BLaER1 treated with 17β-estradiol and CSF1 and Interleukin-3, amounts not matched to agents 10 nM and 100 nM (cell line): ENCODE results near the gene CACNG4.

ENCODE experiments used
- H3K27ac ChIP-seq, 11 experiments: shearing (Covaris generic); formaldehyde crosslinking; 2 replicates each; pipeline ENCODE4 v1.8.1; 2022
- H3K27me3 ChIP-seq, 11 experiments: shearing (Covaris generic); formaldehyde crosslinking; 2 replicates each; pipeline ENCODE4 v1.8.1; 2022
- H3K36me3 ChIP-seq, 11 experiments: shearing (Covaris generic); formaldehyde crosslinking; 2 replicates each; pipeline ENCODE4 v1.8.1; 2022
- H3K4me1 ChIP-seq, 10 experiments: shearing (Covaris generic); formaldehyde crosslinking; 2 replicates each; pipeline ENCODE4 v1.8.1; 2022
- H3K4me2 ChIP-seq, 11 experiments: shearing (Covaris generic); formaldehyde crosslinking; 2 replicates each; pipeline ENCODE4 v1.8.1; 2022
- H3K4me3 ChIP-seq, 10 experiments: shearing (Covaris generic); formaldehyde crosslinking; 2 replicates each; pipeline ENCODE4 v1.8.1; 2022
- H3K9ac ChIP-seq, 11 experiments: shearing (Covaris generic); formaldehyde crosslinking; 2 replicates each; pipeline ENCODE4 v1.8.1; 2022
- H3K9me3 ChIP-seq, 11 experiments: shearing (Covaris generic); formaldehyde crosslinking; replicated peaks in 1 of 11; 2 replicates each; pipeline ENCODE4 v1.8.1; 2022
- H4K20me1 ChIP-seq, 11 experiments: shearing (Covaris generic); formaldehyde crosslinking; 2 replicates each; pipeline ENCODE4 v1.8.1; 2022
- Cebpa-rat ChIP-seq, 11 experiments: shearing (Covaris generic); IDR thresholded peaks; 2 replicates each; pipeline ENCODE4 v1.8.1; 2022

The CACNG4 gene

DNA sequence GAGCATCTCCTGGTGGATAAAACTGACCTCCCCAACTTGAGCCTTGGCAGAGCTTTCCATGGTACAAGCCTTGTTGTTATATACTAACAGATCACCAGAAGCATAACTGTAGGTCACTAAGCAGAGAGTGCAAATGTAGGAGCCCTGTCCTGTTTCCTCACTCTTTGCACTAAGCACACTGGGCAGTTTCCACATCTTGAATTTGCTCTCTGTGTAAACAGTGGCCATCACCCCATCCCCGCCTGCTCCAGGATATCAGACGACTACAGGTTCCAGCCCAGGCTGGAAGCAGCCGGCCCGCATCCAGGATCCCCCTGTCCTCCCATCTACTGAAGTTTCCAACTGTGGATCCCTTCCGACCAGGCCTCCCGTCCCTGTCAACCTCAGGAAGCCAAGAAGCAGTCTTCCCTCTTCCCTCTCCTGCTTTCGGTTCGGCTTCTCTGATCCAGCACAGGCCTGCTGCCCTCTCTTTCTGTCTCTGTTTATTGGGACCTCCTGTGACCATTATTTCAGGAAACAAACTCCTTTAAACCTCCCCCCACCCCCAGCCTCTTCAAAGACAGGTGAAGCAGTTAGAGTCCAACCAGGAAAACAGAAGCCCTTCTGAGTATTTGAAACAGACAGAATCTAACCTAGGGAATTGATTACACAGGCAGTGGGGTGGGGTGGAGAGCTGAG lies 22.6 kb upstream of the CACNG4 start:
- no peaks in the 10 kb centered on the region for H3K36me3 ChIP-seq
- H4K20me1 ChIP-seq: peaks cover 0 to 9% (median 0%) of the 10 kb centered on the region in 11 experiments; a peak in 1 of 22 replicates
- no peak for TF ChIP-seq Cebpa-rat (IDR thresholded peaks at IDR 0.05)
- peaks cover 35 to 55% (median 44%) of the 10 kb centered on the region in 10 experiments for H3K4me1 ChIP-seq
- no peak overlapping the region for H3K4me3 ChIP-seq
- H3K4me2 ChIP-seq: peak overlapping the region in 6 of 11 experiments; percentile 3 to 57 (median 46); a peak in 13 of 22 replicates
- peaks cover 22 to 38% (median 27%) of the 10 kb centered on the region in 11 experiments for H3K9me3 ChIP-seq
- peaks cover 0 to 20% (median 0%) of the 10 kb centered on the region in 11 experiments; a peak in 4 of 22 replicates for H3K27me3 ChIP-seq
- H3K9ac ChIP-seq: peak overlapping the region in 1 of 11 experiments; percentile 18; a peak in 1 of 22 replicates
- peak overlapping the region in 2 of 11 experiments; percentile 4 to 38; a peak in 2 of 22 replicates for H3K27ac ChIP-seq

DNA sequence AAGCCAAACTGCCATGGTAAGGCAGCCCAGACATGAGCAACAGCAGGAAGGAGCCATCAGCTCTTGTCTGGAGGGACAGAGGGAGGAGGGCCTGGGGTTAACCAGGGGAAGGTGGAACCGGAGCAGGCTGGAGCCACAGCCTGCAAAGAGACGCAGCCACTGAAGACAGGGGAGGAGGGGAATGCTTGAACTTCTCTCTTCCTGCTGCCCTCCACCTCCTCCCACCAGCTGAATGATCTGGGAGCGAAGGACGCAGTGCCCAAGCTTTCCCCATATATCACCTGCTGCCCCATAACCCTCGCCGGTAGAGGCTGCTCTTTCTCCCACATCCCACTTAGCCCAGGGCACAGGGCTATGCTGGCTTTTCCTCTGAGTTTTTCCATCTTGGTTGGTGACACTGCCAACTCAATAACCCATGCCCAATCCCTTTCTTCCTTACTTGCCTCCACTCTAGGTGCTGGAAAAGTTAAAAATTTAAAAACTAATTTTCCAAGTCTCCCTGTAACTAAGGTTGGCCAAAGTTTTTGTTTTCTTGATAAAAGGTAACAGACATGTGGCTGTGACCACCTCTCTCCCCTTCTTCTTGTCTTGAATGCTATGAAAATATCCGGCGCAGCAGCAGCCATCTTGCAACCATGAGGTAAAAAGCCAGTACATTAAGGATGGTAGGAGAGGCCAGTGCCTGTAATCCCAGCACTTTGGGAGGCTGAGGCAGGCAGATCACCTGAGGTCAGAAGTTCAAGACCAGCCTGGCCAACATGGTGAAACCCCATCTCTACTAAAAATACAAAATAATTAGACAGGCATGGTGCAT lies 21.8 kb upstream of the CACNG4 start:
- Histone ChIP-seq H3K27ac (peak overlapping the region in 2 of 11 experiments; percentile 4 to 38; a peak in 2 of 22 replicates), H3K27me3 (peaks cover 0 to 24% (median 0%) of the 10 kb centered on the region in 11 experiments; a peak in 5 of 22 replicates), H3K9me3 (peaks cover 14 to 30% (median 19%) of the 10 kb centered on the region in 11 experiments), H3K4me2 (peak overlapping the region in 6 of 11 experiments; percentile 3 to 96 (median 48); a peak in 13 of 22 replicates), H3K9ac (peak overlapping the region in 1 of 11 experiments; percentile 18; a peak in 1 of 22 replicates), H3K36me3 (no peaks in the 10 kb centered on the region), H3K4me3 (no peak overlapping the region), H3K4me1 (peaks cover 35 to 63% (median 52%) of the 10 kb centered on the region in 10 experiments), H4K20me1 (peaks cover 0 to 9% (median 0%) of the 10 kb centered on the region in 11 experiments; a peak in 1 of 22 replicates)
- TF ChIP-seq Cebpa-rat (IDR thresholded peaks at IDR 0.05): no peak

DNA sequence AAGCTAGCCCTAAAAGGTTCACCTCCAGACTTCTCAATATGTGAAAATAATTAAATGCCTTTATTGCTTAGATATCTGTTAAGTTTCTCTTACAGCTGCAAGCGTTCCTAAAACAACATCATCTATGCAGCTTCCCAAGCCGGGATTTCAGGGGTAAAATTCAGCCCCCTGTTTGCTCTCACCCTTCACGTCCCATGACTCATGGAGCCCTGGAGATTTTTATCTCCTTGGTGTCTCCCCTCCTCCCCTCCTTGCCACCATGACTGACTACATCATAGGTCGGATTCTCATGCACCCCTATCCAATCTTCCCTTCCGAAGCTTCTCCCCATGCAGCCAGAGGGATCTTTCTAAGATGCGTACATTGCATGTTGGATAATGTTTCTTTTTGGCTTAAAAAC lies 21.0 kb upstream of the CACNG4 start:
- H3K4me2 ChIP-seq: peak overlapping the region; percentile 74 to 96 (median 84); a peak in 18 of 22 replicates
- H3K27ac ChIP-seq: peak overlapping the region in 2 of 11 experiments; percentile 60 to 88; a peak in 2 of 22 replicates
- H4K20me1 ChIP-seq: peaks cover 0 to 9% (median 0%) of the 10 kb centered on the region in 11 experiments; a peak in 1 of 22 replicates
- no peak overlapping the region; a peak in 1 of 22 replicates for H3K9ac ChIP-seq
- H3K27me3 ChIP-seq: peaks cover 0 to 33% (median 0%) of the 10 kb centered on the region in 11 experiments; a peak in 5 of 22 replicates
- H3K36me3 ChIP-seq: no peaks in the 10 kb centered on the region
- no peak overlapping the region for H3K4me3 ChIP-seq
- peaks cover 6 to 22% (median 11%) of the 10 kb centered on the region in 11 experiments for H3K9me3 ChIP-seq
- TF ChIP-seq Cebpa-rat (IDR thresholded peaks at IDR 0.05): no peak
- peaks cover 39 to 71% (median 60%) of the 10 kb centered on the region in 10 experiments for H3K4me1 ChIP-seq

DNA sequence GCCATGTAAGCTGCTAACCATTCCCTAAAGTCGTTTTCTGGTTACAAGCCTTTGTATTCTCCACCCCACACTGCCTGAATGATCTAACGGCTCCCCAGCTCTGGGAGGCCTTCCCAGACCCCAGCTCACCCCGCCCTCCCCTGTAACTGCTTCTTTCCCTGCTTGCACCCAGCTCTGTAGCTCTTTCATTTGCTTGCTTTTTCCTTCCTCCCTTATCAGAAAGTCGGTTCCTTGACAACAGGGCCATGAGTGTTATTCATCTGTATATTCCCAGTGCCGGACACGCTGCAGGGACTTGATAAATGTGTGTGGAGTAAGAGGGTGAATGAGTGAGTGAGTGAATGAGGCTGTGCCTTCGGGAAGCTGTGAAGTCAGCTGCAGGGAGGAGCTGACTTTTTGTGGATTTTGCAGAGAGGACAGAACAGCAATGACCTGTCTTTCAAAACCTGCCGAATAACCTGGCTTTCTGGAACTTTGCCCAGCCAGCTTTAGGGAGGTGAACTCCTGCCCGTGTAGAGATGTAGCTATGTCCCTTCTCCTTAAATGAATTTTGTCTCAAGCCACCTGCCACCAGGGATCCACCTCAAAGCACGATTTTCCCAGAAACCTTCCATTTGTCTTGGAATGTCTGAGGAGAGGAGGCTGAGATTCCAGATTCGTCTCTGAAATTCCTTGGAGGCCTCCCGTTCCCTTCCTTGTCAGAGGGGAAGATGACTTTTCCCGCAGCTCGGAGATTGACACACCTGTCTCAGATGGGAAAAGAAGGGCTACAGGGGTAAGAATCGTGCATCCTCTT lies 20.0 kb upstream of the CACNG4 start:
- no peak for TF ChIP-seq Cebpa-rat (IDR thresholded peaks at IDR 0.05)
- Histone ChIP-seq H3K9me3 (peaks cover 0 to 12% (median under 1%) of the 10 kb centered on the region in 11 experiments; a peak in 6 of 22 replicates), H3K4me1 (peaks cover 47 to 82% (median 71%) of the 10 kb centered on the region in 10 experiments), H3K27ac (peak overlapping the region in 4 of 11 experiments; percentile 60 to 88 (median 69); a peak in 9 of 22 replicates), H3K9ac (peak overlapping the region in 4 of 11 experiments; percentile 42 to 76 (median 49); a peak in 8 of 22 replicates), H3K4me2 (peak overlapping the region; percentile 74 to 96 (median 84)), H3K4me3 (peak overlapping the region in 3 of 10 experiments; percentile 20 to 37 (median 33); a peak in 3 of 20 replicates), H3K36me3 (no peaks in the 10 kb centered on the region), H3K27me3 (peaks cover 0 to 40% (median 0%) of the 10 kb centered on the region in 11 experiments; a peak in 5 of 22 replicates), H4K20me1 (peaks cover 0 to 9% (median 0%) of the 10 kb centered on the region in 11 experiments; a peak in 1 of 22 replicates)

DNA sequence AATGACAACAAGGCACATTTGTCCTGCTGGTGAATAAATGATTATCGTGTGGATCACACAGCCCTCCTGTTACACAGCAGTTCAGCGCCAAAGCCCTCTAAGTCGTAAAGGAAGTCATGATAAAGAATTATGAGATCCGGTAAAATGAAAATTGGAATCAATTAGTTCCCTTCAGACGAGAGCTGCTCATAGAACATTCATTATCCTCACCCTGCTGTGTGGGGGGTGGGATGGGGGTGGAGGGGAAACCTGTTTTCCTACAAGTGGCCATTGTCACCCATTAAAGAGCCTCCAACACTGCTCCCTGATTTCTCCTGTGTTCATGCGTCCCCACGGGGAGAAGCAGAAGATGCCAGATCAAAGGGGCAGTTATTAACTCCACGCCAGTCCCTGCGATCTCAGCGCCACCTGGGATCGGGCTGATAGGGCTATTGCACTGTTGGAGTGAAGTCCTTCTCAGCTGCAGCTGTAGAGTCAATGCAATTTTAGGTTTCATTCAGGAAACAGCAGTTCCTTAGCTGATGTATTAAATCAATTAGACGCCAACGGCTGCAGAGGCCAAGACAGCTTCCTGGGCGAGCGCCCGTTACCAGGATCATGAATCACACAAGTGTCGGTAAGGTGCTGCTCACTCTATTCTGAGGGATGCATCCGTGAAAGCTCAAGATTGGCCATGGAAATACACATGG lies 19.2 kb upstream of the CACNG4 start:
- TF ChIP-seq Cebpa-rat (IDR thresholded peaks at IDR 0.05): peak in 1 of 11 experiments; percentile 62; a peak in 2 of 22 replicates
- Histone ChIP-seq H3K4me3 (peak overlapping the region in 8 of 10 experiments; percentile 1 to 41 (median 17); a peak in 7 of 20 replicates), H3K4me2 (peak overlapping the region; percentile 74 to 96 (median 84)), H3K9me3 (peaks cover 0 to 5% (median 0%) of the 10 kb centered on the region in 11 experiments; a peak in 1 of 22 replicates), H3K9ac (peak overlapping the region in 4 of 11 experiments; percentile 42 to 76 (median 49); a peak in 8 of 22 replicates), H3K36me3 (no peaks in the 10 kb centered on the region), H3K27me3 (peaks cover 0 to 40% (median 0%) of the 10 kb centered on the region in 11 experiments; a peak in 5 of 22 replicates), H3K4me1 (peaks cover 49 to 89% (median 75%) of the 10 kb centered on the region in 10 experiments), H3K27ac (peak overlapping the region in 5 of 11 experiments; percentile 39 to 88 (median 66); a peak in 11 of 22 replicates), H4K20me1 (peaks cover 0 to 9% (median 0%) of the 10 kb centered on the region in 11 experiments; a peak in 1 of 22 replicates)

DNA sequence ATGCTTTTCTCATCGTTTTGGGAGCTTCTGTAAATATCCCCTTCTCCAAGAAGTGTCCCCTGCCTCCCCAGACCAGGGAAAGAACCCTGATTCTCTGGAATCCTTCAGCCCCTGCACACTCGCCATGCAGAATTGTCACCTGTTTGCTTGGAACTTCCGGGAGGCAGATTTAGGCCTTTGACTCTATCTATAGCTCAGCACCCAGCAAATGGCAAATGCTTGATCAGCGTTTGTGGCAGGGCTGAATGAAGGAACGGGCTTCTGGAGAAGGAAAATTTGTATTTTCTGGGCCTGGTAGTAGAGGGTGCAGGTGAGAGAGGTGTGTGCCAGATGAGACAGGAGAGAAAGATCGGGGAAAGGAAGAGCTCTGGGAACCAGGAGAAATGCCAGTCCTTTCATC lies 18.3 kb upstream of the CACNG4 start:
- Histone ChIP-seq H3K9ac (peak overlapping the region in 4 of 11 experiments; percentile 42 to 76 (median 49); a peak in 7 of 22 replicates), H3K4me1 (peaks cover 49 to 97% (median 76%) of the 10 kb centered on the region in 10 experiments), H3K27me3 (peaks cover 0 to 40% (median 0%) of the 10 kb centered on the region in 11 experiments; a peak in 5 of 22 replicates), H3K4me3 (peak overlapping the region in 2 of 10 experiments; percentile 33 to 37; a peak in 2 of 20 replicates), H4K20me1 (peaks cover 0 to 9% (median 0%) of the 10 kb centered on the region in 11 experiments; a peak in 1 of 22 replicates), H3K27ac (peak overlapping the region in 6 of 11 experiments; percentile 25 to 88 (median 63); a peak in 10 of 22 replicates), H3K4me2 (peak overlapping the region; percentile 74 to 96 (median 84)), H3K9me3 (peaks cover 0 to 5% (median 0%) of the 10 kb centered on the region in 11 experiments; a peak in 1 of 22 replicates), H3K36me3 (no peaks in the 10 kb centered on the region)
- TF ChIP-seq Cebpa-rat (IDR thresholded peaks at IDR 0.05): no peak

DNA sequence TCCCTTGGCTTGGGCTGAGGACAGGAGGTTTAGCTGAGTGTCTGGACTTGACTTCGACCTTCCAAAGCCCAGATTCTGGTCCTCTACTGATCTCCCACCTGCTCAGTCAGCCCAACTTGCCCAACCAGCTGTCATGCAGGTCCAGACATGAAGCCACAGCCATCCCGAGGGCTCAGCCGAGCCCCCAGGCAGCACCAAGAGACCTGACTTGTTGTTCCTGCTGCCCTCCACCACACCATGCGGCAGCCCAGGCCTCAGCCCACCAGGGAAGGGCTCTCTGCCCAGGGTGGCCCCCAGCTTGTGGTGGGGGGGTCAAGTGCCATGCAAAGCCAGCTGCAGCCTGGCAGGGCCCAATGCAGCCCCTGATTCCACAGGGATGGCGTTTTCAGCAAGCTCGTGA lies 17.2 kb upstream of the CACNG4 start:
- Histone ChIP-seq H4K20me1 (peaks cover 0 to 9% (median 0%) of the 10 kb centered on the region in 11 experiments; a peak in 1 of 22 replicates), H3K27ac (peak overlapping the region in 4 of 11 experiments; percentile 60 to 88 (median 69); a peak in 7 of 22 replicates), H3K27me3 (peaks cover 0 to 40% (median 0%) of the 10 kb centered on the region in 11 experiments; a peak in 5 of 22 replicates), H3K4me3 (peak overlapping the region in 1 of 10 experiments; percentile 35; a peak in 1 of 20 replicates), H3K9me3 (peaks cover 0 to 5% (median 0%) of the 10 kb centered on the region in 11 experiments; a peak in 1 of 22 replicates), H3K4me2 (peak overlapping the region; percentile 74 to 96 (median 84); a peak in 20 of 22 replicates), H3K9ac (peak overlapping the region in 4 of 11 experiments; percentile 39 to 76 (median 62); a peak in 7 of 22 replicates), H3K4me1 (peaks cover 49 to 94% (median 71%) of the 10 kb centered on the region in 10 experiments), H3K36me3 (no peaks in the 10 kb centered on the region)
- TF ChIP-seq Cebpa-rat (IDR thresholded peaks at IDR 0.05): no peak
